Right atrium auricular region (tissue), 2 donors: ENCODE data around the gene RMDN2. TPM values are rescaled to one million over a fixed set of nuclear protein-coding genes. Genes with fewer than 3 reads are reported as not detected.

Experiments
- DNase-seq: peaks from one replicate; pipeline ENCODE4 v3.0.0-alpha.2; 2019; ENCODE audit warnings: low spot score
- H3K27ac ChIP-seq, 2 donors: fragments of 200-600 bp; sonication (generic); 1 replicate in 1 of 2; 2 replicates in 1 of 2; pipeline ENCODE4 v1.5.1; 2016 to 2019
- H3K27me3 ChIP-seq, 2 donors: fragments of 200-600 bp; sonication (generic); one replicate each; pipeline versions ENCODE4 v1.5.1 to v1.6.0; 2017 to 2019
- H3K36me3 ChIP-seq: fragments of 200-600 bp; sonication (generic); one replicate; pipeline ENCODE4 v1.5.1; 2016
- H3K4me1 ChIP-seq, 2 donors: fragments of 200-600 bp; sonication (generic); one replicate each; pipeline versions ENCODE4 v1.5.1 to v1.6.0; 2017 to 2019
- H3K4me3 ChIP-seq, 2 donors: fragments of 200-600 bp; sonication (generic); 1 replicate in 1 of 2; 2 replicates in 1 of 2; pipeline ENCODE4 v1.5.1; 2017 to 2019; ENCODE audit warnings: mild to moderate bottlenecking in 1 of 2, moderate library complexity in 1 of 2
- H3K9me3 ChIP-seq, 2 donors: fragments of 200-600 bp; sonication (generic); one replicate each; pipeline ENCODE4 v1.5.1; 2019
- CTCF ChIP-seq, 2 donors: fragments of 200-600 bp; sonication (generic); IDR thresholded peaks; one replicate each; pipeline ENCODE4 v1.5.1; 2019; ENCODE audit warnings: antibody characterized with exemption in 2 of 2
- total RNA-seq, 2 donors: library from RNA; depleted of rRNA; stranded (reverse); fragments of >200 nt; gene quantifications; one replicate each; pipeline ENCODE4 v1.1.0, GENCODE V29; 2016

Gene RMDN2
- total RNA-seq, 2 donors from 2014 or later, result 5.0 to 6.2 TPM

- peaks cover 0 to 3% of the 10 kb centered on the region in 2 donors for H3K4me1 ChIP-seq
- no peaks in the 10 kb centered on the region for H3K36me3 ChIP-seq
- H3K27ac ChIP-seq, result no peak overlapping the region
- no peak for TF ChIP-seq CTCF (IDR thresholded peaks at IDR 0.05)
- H3K9me3 ChIP-seq, result no peaks in the 10 kb centered on the region
- no peak for DNase-seq
- H3K4me3 ChIP-seq, result no peak overlapping the region
- no peaks in the 10 kb centered on the region for H3K27me3 ChIP-seq
These were observed 13.7 kb upstream of the RMDN2 start for GRCh38 chr2:37911296-37911873.

- Histone ChIP-seq H3K4me3 (no peak overlapping the region), H3K4me1 (peaks cover 0 to 10% of the 10 kb centered on the region in 2 donors), H3K27me3 (no peaks in the 10 kb centered on the region), H3K36me3 (no peaks in the 10 kb centered on the region), H3K9me3 (no peaks in the 10 kb centered on the region), H3K27ac (no peak overlapping the region)
- no peak for DNase-seq
- no peak for TF ChIP-seq CTCF (IDR thresholded peaks at IDR 0.05)
These were observed 13.0 kb upstream of the RMDN2 start for GRCh38 chr2:37912056-37912455.

- Histone ChIP-seq H3K4me1 (peaks cover 0 to 15% of the 10 kb centered on the region in 2 donors), H3K4me3 (no peak overlapping the region), H3K36me3 (no peaks in the 10 kb centered on the region), H3K27me3 (no peaks in the 10 kb centered on the region), H3K9me3 (no peaks in the 10 kb centered on the region), H3K27ac (no peak overlapping the region)
- no peak for TF ChIP-seq CTCF (IDR thresholded peaks at IDR 0.05)
- DNase-seq, result no peak
These were observed 12.5 kb upstream of the RMDN2 start for GRCh38 chr2:37912616-37913015.

GRCh38 chr2:37914340-37914739, 10.7 kb upstream of the RMDN2 start:
- H3K9me3 ChIP-seq, result no peaks in the 10 kb centered on the region
- TF ChIP-seq CTCF (IDR thresholded peaks at IDR 0.05), result no peak
- no peak for DNase-seq
- no peaks in the 10 kb centered on the region for H3K36me3 ChIP-seq
- peaks cover 0 to 15% of the 10 kb centered on the region in 2 donors for H3K4me1 ChIP-seq
- H3K27ac ChIP-seq, result no peak overlapping the region
- no peaks in the 10 kb centered on the region for H3K27me3 ChIP-seq
- no peak overlapping the region for H3K4me3 ChIP-seq

- Histone ChIP-seq H3K36me3 (no peaks in the 10 kb centered on the region), H3K27me3 (no peaks in the 10 kb centered on the region), H3K4me3 (no peak overlapping the region), H3K27ac (no peak overlapping the region), H3K9me3 (no peaks in the 10 kb centered on the region), H3K4me1 (peaks cover 0 to 15% of the 10 kb centered on the region in 2 donors)
- TF ChIP-seq CTCF (IDR thresholded peaks at IDR 0.05), result no peak
- no peak for DNase-seq
These were observed 9.3 kb upstream of the RMDN2 start for GRCh38 chr2:37915773-37916172.

GRCh38 chr2:37916512-37917082, 8.5 kb upstream of the RMDN2 start:
- Histone ChIP-seq H3K27me3 (no peaks in the 10 kb centered on the region), H3K36me3 (no peaks in the 10 kb centered on the region), H3K9me3 (no peaks in the 10 kb centered on the region), H3K27ac (peak overlapping the region in 1 of 2 donors; percentile 4), H3K4me1 (peaks cover 0 to 15% of the 10 kb centered on the region in 2 donors), H3K4me3 (no peak overlapping the region)
- TF ChIP-seq CTCF (IDR thresholded peaks at IDR 0.05), result no peak
- peak; percentile 69 for DNase-seq
